H1 (cell line): ENCODE results near the gene OR52I1. TPM values are rescaled to one million over a fixed set of nuclear protein-coding genes. Genes with fewer than 3 reads are reported as not detected.

Experiments used
- CTCF ChIA-PET: fragments of 300-600 bp; sonication (Branson Sonifier 250); formaldehyde crosslinking; loops from one replicate; lab custom pipeline; 2021; ENCODE audit not compliant: partially characterized antibody; lab: Charles Lee
- POLR2A ChIA-PET: fragments of 300-600 bp; sonication (Branson Sonifier 250); formaldehyde crosslinking; loops from one replicate; lab custom pipeline; 2021; ENCODE audit warnings: inconsistent platforms; ENCODE audit not compliant: partially characterized antibody; lab: Charles Lee
- DNase-seq, 2 experiments: peaks; one replicate each; pipeline versions ENCODE4 v3.0.0 to v3.0.0-alpha.2; 2010 to 2022; ENCODE audit warnings: low spot score in 2 of 2, low read depth in 1 of 2, mixed read lengths in 1 of 2
- FAIRE-seq: peaks from 2 replicates; lab custom pipeline; 2011; peaks lifted over from hg19 to GRCh38; lab: Jason Lieb, UNC
- H2AFZ ChIP-seq: 2 replicates; pipeline ENCODE4 v1.8.1; 2012; ENCODE audit warnings: low read length, inconsistent platforms
- H2AK5ac ChIP-seq: 2 replicates; pipeline ENCODE4 v1.6.1; 2013; ENCODE audit warnings: low read depth, low read length
- H2BK120ac ChIP-seq: replicated peaks from 2 replicates; pipeline ENCODE3; 2013; ENCODE audit warnings: low read depth, low read length, inconsistent platforms
- H2BK12ac ChIP-seq: 2 replicates; pipeline ENCODE4 v1.6.1; 2013; ENCODE audit warnings: low read depth, low read length
- H2BK15ac ChIP-seq: 2 replicates; pipeline ENCODE4 v1.6.1; 2013; ENCODE audit warnings: low read length
- H2BK20ac ChIP-seq: 2 replicates; pipeline ENCODE4 v1.6.1; 2013; ENCODE audit warnings: low read length
- H2BK5ac ChIP-seq: 2 replicates; pipeline ENCODE4 v1.6.1; 2013; ENCODE audit warnings: low read depth, low read length
- H3K14ac ChIP-seq: 2 replicates; pipeline ENCODE4 v1.6.1; 2013; ENCODE audit warnings: inconsistent platforms; ENCODE audit not compliant: insufficient read length
- H3K18ac ChIP-seq: 2 replicates; pipeline ENCODE4 v1.6.1; 2013; ENCODE audit warnings: low read length; ENCODE audit errors: extremely low read depth
- H3K23ac ChIP-seq: 2 replicates; pipeline ENCODE4 v1.6.1; 2013; ENCODE audit warnings: inconsistent platforms; ENCODE audit not compliant: insufficient read length
- H3K23me2 ChIP-seq: 2 replicates; pipeline ENCODE4 v1.6.1; 2013; ENCODE audit warnings: low read depth, low read length
- H3K27ac ChIP-seq: 2 replicates; pipeline ENCODE4 v1.6.1; 2011; ENCODE audit warnings: low read depth, low read length, inconsistent platforms
- H3K27me3 ChIP-seq, 4 experiments: replicated peaks in 1 of 4; 1 replicate in 1 of 4; 2 replicates in 3 of 4; pipeline versions ENCODE4 v1.6.1 to v1.8.1; 2011 to 2013; ENCODE audit warnings: low read length in 3 of 4, mild to moderate bottlenecking in 3 of 4, inconsistent platforms in 2 of 4, mixed read lengths in 2 of 4, moderate library complexity in 1 of 4; ENCODE audit not compliant: control insufficient read depth in 3 of 4, insufficient read depth in 3 of 4; ENCODE audit errors: extremely low read depth in 1 of 4
- H3K36me3 ChIP-seq, 4 experiments: 2 replicates each; pipeline versions ENCODE4 v1.6.1 to v1.8.1; 2011 to 2013; ENCODE audit warnings: mild to moderate bottlenecking in 4 of 4, low read length in 3 of 4, moderate library complexity in 2 of 4, control low read depth in 1 of 4, inconsistent platforms in 1 of 4; ENCODE audit not compliant: insufficient read depth in 4 of 4, control insufficient read depth in 2 of 4
- H3K4ac ChIP-seq: replicated peaks from 2 replicates; pipeline ENCODE3; 2013; ENCODE audit warnings: low read length, low read depth, mixed read lengths, inconsistent platforms; ENCODE audit not compliant: insufficient read length
- H3K4me1 ChIP-seq, 4 experiments: replicated peaks in 1 of 4; 1 replicate in 1 of 4; 2 replicates in 3 of 4; pipeline versions ENCODE4 v1.6.1 to v1.8.1; 2011 to 2013; ENCODE audit warnings: low read length in 3 of 4, inconsistent platforms in 2 of 4, mixed read lengths in 1 of 4; ENCODE audit not compliant: insufficient read depth in 4 of 4, control insufficient read depth in 3 of 4
- H3K4me2 ChIP-seq, 2 experiments: 2 replicates each; pipeline versions ENCODE4 v1.6.1 to v1.8.1; 2011 to 2013; ENCODE audit warnings: low read depth in 2 of 2, low read length in 2 of 2, control low read depth in 1 of 2, inconsistent platforms in 1 of 2, mild to moderate bottlenecking in 1 of 2; ENCODE audit not compliant: insufficient read depth in 1 of 2
- H3K4me3 ChIP-seq, 4 experiments: fragments of 200-600, 300-600 bp in 1 of 4; sonication (generic), shearing (Covaris generic), sonication (Bioruptor Twin) in 1 of 4; 2 replicates each; pipeline versions ENCODE4 v1.5.1 to v1.8.1; 2011 to 2016; ENCODE audit warnings: low read length in 4 of 4, low read depth in 3 of 4, control low read depth in 2 of 4, inconsistent platforms in 2 of 4, mild to moderate bottlenecking in 2 of 4, mixed read lengths in 1 of 4, moderate library complexity in 1 of 4; ENCODE audit not compliant: insufficient read depth in 2 of 4; ENCODE audit errors: extremely low read depth in 1 of 4
- H3K56ac ChIP-seq: replicated peaks from 2 replicates; pipeline ENCODE3; 2013; ENCODE audit warnings: low read depth, mild to moderate bottlenecking, mixed read lengths, low read length, inconsistent platforms; ENCODE audit not compliant: insufficient read length
- H3K79me1 ChIP-seq: 2 replicates; pipeline ENCODE4 v1.6.1; 2013; ENCODE audit warnings: low read depth, low read length, control low read depth
- H3K79me2 ChIP-seq, 2 experiments: 2 replicates each; pipeline versions ENCODE4 v1.6.1 to v1.8.1; 2012 to 2013; ENCODE audit warnings: low read length in 2 of 2, mild to moderate bottlenecking in 2 of 2, inconsistent platforms in 1 of 2; ENCODE audit not compliant: insufficient read depth in 2 of 2, control insufficient read depth in 1 of 2
- H3K9ac ChIP-seq, 4 experiments: replicated peaks in 1 of 4; 1 replicate in 1 of 4; 2 replicates in 3 of 4; pipeline versions ENCODE4 v1.6.1 to v1.8.1; 2011 to 2013; ENCODE audit warnings: low read depth in 3 of 4, low read length in 3 of 4, control low read depth in 2 of 4, mild to moderate bottlenecking in 2 of 4, moderate library complexity in 2 of 4, inconsistent platforms in 1 of 4; ENCODE audit errors: extremely low read depth in 1 of 4
- H3K9me3 ChIP-seq, 2 experiments: 2 replicates each; pipeline versions ENCODE4 v1.6.1 to v1.8.1; 2012 to 2013; ENCODE audit warnings: mild to moderate bottlenecking in 2 of 2, moderate library complexity in 2 of 2, control low read depth in 1 of 2, inconsistent platforms in 1 of 2, low read depth in 1 of 2, low read length in 1 of 2, mixed read lengths in 1 of 2; ENCODE audit not compliant: insufficient read depth in 2 of 2
- H4K20me1 ChIP-seq, 2 experiments: replicated peaks in 1 of 2; 2 replicates each; pipeline versions ENCODE3 to v1.8.1; 2011 to 2013; ENCODE audit warnings: inconsistent platforms in 2 of 2, low read length in 2 of 2, mild to moderate bottlenecking in 1 of 2; ENCODE audit not compliant: insufficient read depth in 2 of 2, control insufficient read depth in 1 of 2
- H4K5ac ChIP-seq: 2 replicates; pipeline ENCODE4 v1.6.1; 2013; ENCODE audit warnings: low read length, low read depth, mixed read lengths, inconsistent platforms; ENCODE audit not compliant: insufficient read length
- H4K8ac ChIP-seq: 2 replicates; pipeline ENCODE4 v1.8.0; 2013; ENCODE audit warnings: mild to moderate bottlenecking, moderate library complexity, low read length, inconsistent platforms; ENCODE audit not compliant: insufficient read depth; ENCODE audit errors: extremely low read depth
- H4K91ac ChIP-seq: replicated peaks from 2 replicates; pipeline ENCODE3; 2013; ENCODE audit warnings: low read length, mixed read lengths, inconsistent platforms; ENCODE audit not compliant: insufficient read length
- CTBP2 ChIP-seq: IDR thresholded peaks from 2 replicates; pipeline ENCODE4 v1.7.0; 2011; ENCODE audit warnings: borderline replicate concordance, mild to moderate bottlenecking, moderate library complexity, mixed read lengths, low read length; ENCODE audit not compliant: insufficient read depth, insufficient read length
- JUN ChIP-seq: IDR thresholded peaks from 2 replicates; pipeline ENCODE4 v1.6.1; 2011; ENCODE audit warnings: low read depth, mild to moderate bottlenecking, improper control_type of control experiment, low read length
- RBBP5 ChIP-seq: IDR thresholded peaks from 2 replicates; pipeline ENCODE4 v1.7.1; 2012; ENCODE audit warnings: low read depth, mild to moderate bottlenecking, inconsistent platforms, low read length, moderate library complexity, borderline replicate concordance
- SIN3A ChIP-seq, 2 experiments: IDR thresholded peaks in 1 of 2; conservative IDR thresholded peaks in 1 of 2; 2 replicates each; pipeline ENCODE4 v1.6.1; 2011 to 2012; ENCODE audit warnings: low read length in 2 of 2, improper control_type of control experiment in 1 of 2, low read depth in 1 of 2, mild to moderate bottlenecking in 1 of 2
- SRF ChIP-seq: IDR thresholded peaks from 2 replicates; pipeline ENCODE4 v1.6.1; 2011; ENCODE audit warnings: mild to moderate bottlenecking, low read depth, low read length, moderate library complexity
- TCF12 ChIP-seq: IDR thresholded peaks from 2 replicates; pipeline ENCODE4 v1.6.1; 2011; ENCODE audit warnings: low read depth, mild to moderate bottlenecking, low read length
- WGBS, 2 experiments: shearing (Covaris generic) in 1 of 2; methylation state at CpG; one replicate each; pipeline versions ENCODE4 v1.1.6 to v1.1.7; 2013 to 2015; ENCODE audit warnings: low lambda C conversion rate in 2 of 2, mixed read lengths in 2 of 2, inconsistent platforms in 1 of 2, low coverage in 1 of 2, missing lambda C conversion rate in 1 of 2; ENCODE audit not compliant: insufficient replicate concordance in 2 of 2, insufficient coverage in 1 of 2, insufficient read length in 1 of 2; ENCODE audit errors: extremely low coverage in 1 of 2, missing lambda C conversion rate in 1 of 2; 5-methylcytosine and 5-hydroxymethylcytosine counted together
- polyA plus RNA-seq, 7 experiments: library from polyadenylated mRNA; depleted of rRNA in 3 of 7; stranded (reverse) in 5 of 7; unstranded in 2 of 7; fragments of >200 nt in 5 of 7; fragments of 200-250 nt in 2 of 7; gene quantifications; 1 replicate in 5 of 7; 2 replicates in 1 of 7; 4 replicates in 1 of 7; pipeline versions ENCODE4 v1.2.1 to v1.2.3, GENCODE V29; 2011 to 2013; ENCODE audit warnings: missing spikeins in 2 of 7, mixed read lengths in 2 of 7
- total RNA-seq: library from RNA; stranded (reverse); fragmentation: NEBNext Ultra II Directional; extraction: Animal tissue kit (Norgen Biotek cat#: 25700); gene quantifications from 2 replicates; pipeline ENCODE4 v1.2.1, GENCODE V29; 2021

The OR52I1 gene
- total and polyA plus RNA-seq, 2 of the 8 experiments (the other 6 are each of a cell fraction or from before 2014, with no cell fraction given): not detected

DNA sequence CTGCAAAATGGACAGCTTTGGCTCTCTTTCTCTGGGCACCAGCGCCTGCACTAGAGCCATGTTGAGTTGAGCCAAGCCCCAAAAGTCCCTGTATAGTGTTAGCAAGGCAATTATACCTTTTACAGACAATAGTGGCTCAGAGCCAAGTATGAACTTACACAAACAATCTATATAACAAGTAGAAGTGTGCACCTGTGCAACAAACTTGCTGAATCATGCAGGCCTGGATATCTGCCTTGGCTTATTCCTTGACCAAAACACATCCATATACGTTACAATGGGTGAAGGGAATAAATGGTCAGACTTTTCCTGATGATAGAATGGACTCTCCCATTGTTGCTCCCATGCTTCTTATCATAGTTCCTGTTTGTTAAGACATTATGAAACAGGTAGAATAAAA lies 16.1 kb upstream of the OR52I1 start:
- CTCF ChIA-PET: interaction anchor here (0.8 to 5.3 kb wide), 3 partner anchors 8 to 248 kb away, joined by 3 to 20 read pairs (median 3); no protein-coding TSS in a partner anchor
- no peak overlapping the region for H3K14ac ChIP-seq

More for the DNA sequence above, 16.1 kb upstream of the OR52I1 start:
- no peak overlapping the region for H2BK120ac ChIP-seq
- no peak overlapping the region for H3K56ac ChIP-seq
- no peaks in the 10 kb centered on the region for H3K79me1 ChIP-seq
- H3K79me2 ChIP-seq: no peaks in the 10 kb centered on the region
- FAIRE-seq (no peak), DNase-seq (no peak)
- H3K9ac ChIP-seq: no peak overlapping the region
- TF ChIP-seq TCF12 (no peak), CTBP2 (no peak), SRF (no peak), RBBP5 (no peak), JUN (no peak), SIN3A (conservative IDR thresholded peaks at IDR 0.05 in 1 of 2, IDR thresholded peaks at IDR 0.05 in 1 of 2; ENCODE audit: low read depth in 1 of 2, low read length in 2 of 2) (no peak)
- no peak overlapping the region for H3K27ac ChIP-seq
- no peak overlapping the region for H4K8ac ChIP-seq
- no peak overlapping the region for H4K5ac ChIP-seq
- H3K9me3 ChIP-seq: no peaks in the 10 kb centered on the region
- H3K36me3 ChIP-seq: no peaks in the 10 kb centered on the region
- no peaks in the 10 kb centered on the region for H4K20me1 ChIP-seq
- H2BK12ac ChIP-seq: no peak overlapping the region
- no peaks in the 10 kb centered on the region for H3K27me3 ChIP-seq
- WGBS, 2 experiments: 95% methylated on average over 2 of the region's 2 CpGs; no CpG with 5 or more reads in 1 of the 2 experiments
- H2AFZ ChIP-seq: no peak overlapping the region
- POLR2A ChIA-PET: no interaction called here
- H2BK5ac ChIP-seq: no peak overlapping the region
- no peak overlapping the region for H3K4ac ChIP-seq
- no peak overlapping the region for H3K4me3 ChIP-seq
- H3K4me1 ChIP-seq: no peaks in the 10 kb centered on the region; a peak in 1 of 7 replicates
- no peak overlapping the region for H3K4me2 ChIP-seq
- H3K23me2 ChIP-seq: no peaks in the 10 kb centered on the region
- no peak overlapping the region for H3K18ac ChIP-seq
- H4K91ac ChIP-seq: no peak overlapping the region
- no peak overlapping the region for H2BK20ac ChIP-seq
- H2BK15ac ChIP-seq: no peak overlapping the region
- H3K23ac ChIP-seq: no peak overlapping the region
- H2AK5ac ChIP-seq: no peak overlapping the region
